B cell (primary cell): ENCODE data around the gene SHMT1.

Source experiments
- EZH2 ChIP-seq: IDR thresholded peaks from 2 replicates; pipeline ENCODE4 v1.6.1; 2012; ENCODE audit warnings: borderline replicate concordance, low read depth, mild to moderate bottlenecking, moderate library complexity, low read length; ENCODE audit not compliant: insufficient read depth, poor library complexity, severe bottlenecking
- TF ChIP-seq, protein P1 (sequence below): fragments of 200-600 bp; IDR thresholded peaks from one replicate; pipeline ENCODE4 v1.8.0; 2022; ENCODE audit warnings: antibody characterized with exemption, mild to moderate bottlenecking

DNA sequence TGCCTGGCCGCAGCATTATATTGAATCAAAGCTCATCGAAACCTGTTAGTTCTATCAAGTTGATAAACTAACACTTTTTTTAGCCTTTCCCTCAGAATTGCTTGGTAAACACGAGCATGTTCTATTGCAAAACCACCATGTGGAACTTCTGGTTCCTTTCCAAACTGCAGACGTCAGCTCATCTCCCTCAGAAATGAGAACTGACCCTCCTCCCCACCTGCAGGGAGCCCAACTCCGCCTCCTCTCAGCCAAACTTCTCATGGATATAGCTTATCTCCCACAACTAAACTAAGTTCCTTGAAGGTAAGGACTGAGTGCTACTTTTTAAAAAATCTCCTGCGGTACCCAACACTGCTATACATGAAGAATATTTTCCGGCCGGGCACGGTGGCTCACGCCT is 6.7 kb downstream of the SHMT1 start:
- TF ChIP-seq, protein P1, sequence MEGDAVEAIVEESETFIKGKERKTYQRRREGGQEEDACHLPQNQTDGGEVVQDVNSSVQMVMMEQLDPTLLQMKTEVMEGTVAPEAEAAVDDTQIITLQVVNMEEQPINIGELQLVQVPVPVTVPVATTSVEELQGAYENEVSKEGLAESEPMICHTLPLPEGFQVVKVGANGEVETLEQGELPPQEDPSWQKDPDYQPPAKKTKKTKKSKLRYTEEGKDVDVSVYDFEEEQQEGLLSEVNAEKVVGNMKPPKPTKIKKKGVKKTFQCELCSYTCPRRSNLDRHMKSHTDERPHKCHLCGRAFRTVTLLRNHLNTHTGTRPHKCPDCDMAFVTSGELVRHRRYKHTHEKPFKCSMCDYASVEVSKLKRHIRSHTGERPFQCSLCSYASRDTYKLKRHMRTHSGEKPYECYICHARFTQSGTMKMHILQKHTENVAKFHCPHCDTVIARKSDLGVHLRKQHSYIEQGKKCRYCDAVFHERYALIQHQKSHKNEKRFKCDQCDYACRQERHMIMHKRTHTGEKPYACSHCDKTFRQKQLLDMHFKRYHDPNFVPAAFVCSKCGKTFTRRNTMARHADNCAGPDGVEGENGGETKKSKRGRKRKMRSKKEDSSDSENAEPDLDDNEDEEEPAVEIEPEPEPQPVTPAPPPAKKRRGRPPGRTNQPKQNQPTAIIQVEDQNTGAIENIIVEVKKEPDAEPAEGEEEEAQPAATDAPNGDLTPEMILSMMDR = no peak
- TF ChIP-seq EZH2 = no peak
